ENCODE measurements around the gene HSF2.

Gene HSF2

GRCh38 chr6:122408240-122408639 is 8.8 kb downstream of the HSF2 start:
- FAIRE-seq (no peak), DNase-seq (ENCODE audit: insufficient read length, low spot score) (no peak)
- TF ChIP-seq POLR2A (IDR thresholded peaks at IDR 0.05; ENCODE audit: low read depth, low read length), result no peak

- no peak for TF ChIP-seq POLR2A (IDR thresholded peaks at IDR 0.05; ENCODE audit: low read depth, low read length)
- DNase-seq (ENCODE audit: insufficient read length, low spot score) (no peak), FAIRE-seq (no peak)
Measured at GRCh38 chr6:122408702-122409458, 9.4 kb downstream of the HSF2 start.

GRCh38 chr6:122412001-122412400 is 12.5 kb downstream of the HSF2 start:
- no peak for FAIRE-seq
- no peak for DNase-seq (ENCODE audit: insufficient read length, low spot score)
- no peak for TF ChIP-seq POLR2A (IDR thresholded peaks at IDR 0.05; ENCODE audit: low read depth, low read length)

- DNase-seq (ENCODE audit: insufficient read length, low spot score), result no peak
- FAIRE-seq, result no peak
- no peak for TF ChIP-seq POLR2A (IDR thresholded peaks at IDR 0.05; ENCODE audit: low read depth, low read length)
Measured at GRCh38 chr6:122416825-122417224, 17.4 kb downstream of the HSF2 start.

- FAIRE-seq (no peak), DNase-seq (ENCODE audit: insufficient read length, low spot score) (no peak)
- TF ChIP-seq POLR2A (IDR thresholded peaks at IDR 0.05; ENCODE audit: low read depth, low read length), result no peak
Measured at GRCh38 chr6:122422003-122422402, 22.6 kb downstream of the HSF2 start.

GRCh38 chr6:122422614-122423267 is 23.3 kb downstream of the HSF2 start:
- no peak for TF ChIP-seq POLR2A (IDR thresholded peaks at IDR 0.05; ENCODE audit: low read depth, low read length)
- DNase-seq (ENCODE audit: insufficient read length, low spot score) (no peak), FAIRE-seq (peak; percentile 41)

- no peak for FAIRE-seq
- no peak for TF ChIP-seq POLR2A (IDR thresholded peaks at IDR 0.05; ENCODE audit: low read depth, low read length)
Measured at GRCh38 chr6:122423734-122424133, 24.3 kb downstream of the HSF2 start.

GRCh38 chr6:122426597-122426996 is 27.1 kb downstream of the HSF2 start:
- no peak for FAIRE-seq
- no peak for DNase-seq (ENCODE audit: insufficient read length, low spot score)
- TF ChIP-seq POLR2A (IDR thresholded peaks at IDR 0.05; ENCODE audit: low read depth, low read length), result no peak

More at GRCh38 chr6:122423734-122424133, 24.3 kb downstream of the HSF2 start:
- no peak for DNase-seq (ENCODE audit: insufficient read length, low spot score)

GRCh38 chr6:122428781-122429180 is 29.3 kb downstream of the HSF2 start:
- no peak for DNase-seq (ENCODE audit: insufficient read length, low spot score)
- TF ChIP-seq POLR2A (IDR thresholded peaks at IDR 0.05; ENCODE audit: low read depth, low read length), result no peak
- FAIRE-seq, result no peak

GRCh38 chr6:122429323-122429722 is 29.9 kb downstream of the HSF2 start:
- DNase-seq (ENCODE audit: insufficient read length, low spot score) (no peak), FAIRE-seq (no peak)
- no peak for TF ChIP-seq POLR2A (IDR thresholded peaks at IDR 0.05; ENCODE audit: low read depth, low read length)

GRCh38 chr6:122431780-122432179 is 32.3 kb downstream of the HSF2 start:
- DNase-seq (ENCODE audit: insufficient read length, low spot score) (no peak), FAIRE-seq (no peak)
- TF ChIP-seq POLR2A (IDR thresholded peaks at IDR 0.05; ENCODE audit: low read depth, low read length), result no peak

- DNase-seq (ENCODE audit: insufficient read length, low spot score) (no peak), FAIRE-seq (no peak)
- no peak for TF ChIP-seq POLR2A (IDR thresholded peaks at IDR 0.05; ENCODE audit: low read depth, low read length)
Measured at GRCh38 chr6:122432816-122433215, 33.4 kb downstream of the HSF2 start.

GRCh38 chr6:122438975-122439374 is 39.5 kb downstream of the HSF2 start:
- no peak for FAIRE-seq
- no peak for TF ChIP-seq POLR2A (IDR thresholded peaks at IDR 0.05; ENCODE audit: low read depth, low read length)
- DNase-seq (ENCODE audit: insufficient read length, low spot score), result no peak

GRCh38 chr6:122445274-122445673 is 45.8 kb downstream of the HSF2 start:
- TF ChIP-seq POLR2A (IDR thresholded peaks at IDR 0.05; ENCODE audit: low read depth, low read length), result no peak
- DNase-seq (ENCODE audit: insufficient read length, low spot score) (no peak), FAIRE-seq (no peak)

GRCh38 chr6:122449069-122449468 is 49.6 kb downstream of the HSF2 start:
- no peak for FAIRE-seq
- DNase-seq (ENCODE audit: insufficient read length, low spot score), result no peak
- TF ChIP-seq POLR2A (IDR thresholded peaks at IDR 0.05; ENCODE audit: low read depth, low read length), result no peak

Data from H54 (cell line).